Measurements from ENCODE around the gene SLC23A2.

The SLC23A2 gene

DNA sequence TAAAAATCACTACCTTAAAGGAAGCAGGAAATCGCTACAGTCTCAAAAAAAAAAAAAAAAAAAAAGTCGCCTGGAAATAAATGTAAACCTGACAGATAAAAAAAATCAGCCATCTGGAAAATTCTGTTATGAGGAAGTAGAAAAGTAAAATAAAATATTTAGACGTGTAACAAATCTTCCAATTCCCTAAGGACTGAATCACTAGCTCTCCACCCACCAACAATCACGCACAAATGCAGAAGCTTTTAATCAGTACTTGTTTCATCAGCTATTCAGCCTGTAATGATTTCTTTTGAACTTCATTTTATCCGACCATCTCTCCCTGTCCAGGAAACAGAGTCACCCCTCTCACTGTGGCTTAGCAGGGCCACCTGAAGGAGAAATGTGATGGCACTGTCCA is 59.0 kb downstream of the SLC23A2 start:
- no peak for DNase-seq (ENCODE audit: low read depth, low spot score)
- no peaks in the 10 kb centered on the region for H3K27me3 ChIP-seq (ENCODE audit: insufficient read depth, insufficient read length)
- H3K4me1 ChIP-seq (ENCODE audit: insufficient read depth, insufficient read length): no peaks in the 10 kb centered on the region
- H3K9ac ChIP-seq (ENCODE audit: insufficient read length, low read depth): no peak overlapping the region
- H3K36me3 ChIP-seq (ENCODE audit: insufficient read depth, insufficient read length, low read length): no peaks in the 10 kb centered on the region
- no peak overlapping the region for H3K4me3 ChIP-seq (ENCODE audit: insufficient read length, low read depth)
- TF ChIP-seq ZNF274 (IDR thresholded peaks at IDR 0.05; ENCODE audit: low read depth, low read length): no peak
- TF ChIP-seq YY1 (IDR thresholded peaks at IDR 0.05; ENCODE audit: insufficient read depth, insufficient read length): no peak
- no peak for TF ChIP-seq SUZ12 (IDR thresholded peaks at IDR 0.05; ENCODE audit: extremely low read depth, insufficient read depth, insufficient read length)
- no peaks in the 10 kb centered on the region for H3K9me3 ChIP-seq (ENCODE audit: insufficient read depth, low read length)

- H3K27me3 ChIP-seq (ENCODE audit: insufficient read depth, insufficient read length): no peaks in the 10 kb centered on the region
- no peaks in the 10 kb centered on the region for H3K4me1 ChIP-seq (ENCODE audit: insufficient read depth, insufficient read length)
- no peak for DNase-seq (ENCODE audit: low read depth, low spot score)
- no peak for TF ChIP-seq SUZ12 (IDR thresholded peaks at IDR 0.05; ENCODE audit: extremely low read depth, insufficient read depth, insufficient read length)
- TF ChIP-seq YY1 (IDR thresholded peaks at IDR 0.05; ENCODE audit: insufficient read depth, insufficient read length): no peak
- TF ChIP-seq ZNF274 (IDR thresholded peaks at IDR 0.05; ENCODE audit: low read depth, low read length): no peak
- no peak overlapping the region for H3K4me3 ChIP-seq (ENCODE audit: insufficient read length, low read depth)
- H3K36me3 ChIP-seq (ENCODE audit: insufficient read depth, insufficient read length, low read length): no peaks in the 10 kb centered on the region
- H3K9ac ChIP-seq (ENCODE audit: insufficient read length, low read depth): no peak overlapping the region
- H3K9me3 ChIP-seq (ENCODE audit: insufficient read depth, low read length): no peaks in the 10 kb centered on the region
Observed at GRCh38 chr20:4937407-4938319, 63.6 kb downstream of the SLC23A2 start.

GRCh38 chr20:4936851-4937406 is 64.4 kb downstream of the SLC23A2 start:
- no peaks in the 10 kb centered on the region for H3K4me1 ChIP-seq (ENCODE audit: insufficient read depth, insufficient read length)
- no peaks in the 10 kb centered on the region for H3K9me3 ChIP-seq (ENCODE audit: insufficient read depth, low read length)
- TF ChIP-seq SUZ12 (IDR thresholded peaks at IDR 0.05; ENCODE audit: extremely low read depth, insufficient read depth, insufficient read length) (no peak), YY1 (IDR thresholded peaks at IDR 0.05; ENCODE audit: insufficient read depth, insufficient read length) (no peak), ZNF274 (IDR thresholded peaks at IDR 0.05; ENCODE audit: low read depth, low read length) (no peak)
- H3K9ac ChIP-seq (ENCODE audit: insufficient read length, low read depth): no peak overlapping the region
- no peak for DNase-seq (ENCODE audit: low read depth, low spot score)
- no peaks in the 10 kb centered on the region for H3K27me3 ChIP-seq (ENCODE audit: insufficient read depth, insufficient read length)
- peaks cover 4% of the 10 kb centered on the region for H3K36me3 ChIP-seq (ENCODE audit: insufficient read depth, insufficient read length, low read length)
- H3K4me3 ChIP-seq (ENCODE audit: insufficient read length, low read depth): no peak overlapping the region

GRCh38 chr20:4936392-4936850 is 64.9 kb downstream of the SLC23A2 start:
- H3K36me3 ChIP-seq (ENCODE audit: insufficient read depth, insufficient read length, low read length): peaks cover 4% of the 10 kb centered on the region
- no peak overlapping the region for H3K4me3 ChIP-seq (ENCODE audit: insufficient read length, low read depth)
- H3K27me3 ChIP-seq (ENCODE audit: insufficient read depth, insufficient read length): no peaks in the 10 kb centered on the region
- TF ChIP-seq YY1 (IDR thresholded peaks at IDR 0.05; ENCODE audit: insufficient read depth, insufficient read length) (no peak), ZNF274 (IDR thresholded peaks at IDR 0.05; ENCODE audit: low read depth, low read length) (no peak), SUZ12 (IDR thresholded peaks at IDR 0.05; ENCODE audit: extremely low read depth, insufficient read depth, insufficient read length) (no peak)
- no peak overlapping the region for H3K9ac ChIP-seq (ENCODE audit: insufficient read length, low read depth)
- no peaks in the 10 kb centered on the region for H3K4me1 ChIP-seq (ENCODE audit: insufficient read depth, insufficient read length)
- DNase-seq (ENCODE audit: low read depth, low spot score): no peak
- H3K9me3 ChIP-seq (ENCODE audit: insufficient read depth, low read length): no peaks in the 10 kb centered on the region

- TF ChIP-seq ZNF274 (IDR thresholded peaks at IDR 0.05; ENCODE audit: low read depth, low read length): no peak
- no peak for TF ChIP-seq SUZ12 (IDR thresholded peaks at IDR 0.05; ENCODE audit: extremely low read depth, insufficient read depth, insufficient read length)
- no peaks in the 10 kb centered on the region for H3K27me3 ChIP-seq (ENCODE audit: insufficient read depth, insufficient read length)
- no peak for DNase-seq (ENCODE audit: low read depth, low spot score)
Observed at GRCh38 chr20:4932061-4932460, 69.2 kb downstream of the SLC23A2 start.

DNA sequence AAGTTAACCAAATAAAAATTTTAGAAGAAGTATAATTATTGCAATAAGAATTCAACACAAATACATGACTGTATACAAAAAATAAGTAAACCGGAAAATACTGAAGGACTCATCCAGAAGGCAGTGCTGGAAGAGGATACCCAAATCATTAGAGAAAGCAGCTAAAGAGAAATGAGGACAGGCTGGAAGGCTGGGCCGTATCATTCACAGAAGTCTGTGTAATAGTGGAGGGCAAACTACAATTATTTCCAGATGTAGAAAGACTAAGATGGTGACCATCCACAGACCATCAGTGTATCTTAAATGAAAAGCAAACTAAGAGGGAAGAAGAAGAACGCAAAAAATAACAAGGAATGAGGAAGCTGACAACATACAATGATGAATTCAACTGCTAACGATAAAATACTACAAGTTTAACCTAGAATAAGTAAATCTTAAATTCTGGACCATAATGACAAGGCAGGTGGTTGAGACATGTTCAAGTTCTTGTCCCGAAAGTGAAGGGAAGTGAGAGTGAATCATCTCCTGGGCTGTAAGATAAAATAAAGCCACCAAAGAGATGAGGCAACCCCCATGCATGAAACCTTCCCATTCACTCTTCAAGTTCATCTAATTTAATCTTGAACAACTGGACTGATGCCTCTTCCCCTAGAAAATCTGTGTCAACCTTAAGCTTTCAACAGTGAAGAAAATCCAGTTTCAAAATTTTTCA is 71.5 kb downstream of the SLC23A2 start:
- Histone ChIP-seq H3K36me3 (ENCODE audit: insufficient read depth, insufficient read length, low read length) (peaks cover 4% of the 10 kb centered on the region), H3K27me3 (ENCODE audit: insufficient read depth, insufficient read length) (no peaks in the 10 kb centered on the region), H3K9ac (ENCODE audit: insufficient read length, low read depth) (no peak overlapping the region), H3K4me3 (ENCODE audit: insufficient read length, low read depth) (no peak overlapping the region), H3K9me3 (ENCODE audit: insufficient read depth, low read length) (no peaks in the 10 kb centered on the region), H3K4me1 (ENCODE audit: insufficient read depth, insufficient read length) (no peaks in the 10 kb centered on the region)
- no peak for TF ChIP-seq ZNF274 (IDR thresholded peaks at IDR 0.05; ENCODE audit: low read depth, low read length)
- no peak for TF ChIP-seq SUZ12 (IDR thresholded peaks at IDR 0.05; ENCODE audit: extremely low read depth, insufficient read depth, insufficient read length)
- DNase-seq (ENCODE audit: low read depth, low spot score): no peak

More at GRCh38 chr20:4932061-4932460, 69.2 kb downstream of the SLC23A2 start:
- Histone ChIP-seq H3K9ac (ENCODE audit: insufficient read length, low read depth) (no peak overlapping the region), H3K36me3 (ENCODE audit: insufficient read depth, insufficient read length, low read length) (peaks cover 4% of the 10 kb centered on the region), H3K4me1 (ENCODE audit: insufficient read depth, insufficient read length) (no peaks in the 10 kb centered on the region), H3K4me3 (ENCODE audit: insufficient read length, low read depth) (no peak overlapping the region), H3K9me3 (ENCODE audit: insufficient read depth, low read length) (no peaks in the 10 kb centered on the region)

Measured in NT2/D1 (cell line).